ENCODE data around the gene ZSCAN25. TPM values are rescaled to one million over a fixed set of nuclear protein-coding genes. Genes with fewer than 3 reads are reported as not detected.

Gene ZSCAN25
- total and polyA plus RNA-seq, 2 of the 13 experiments (the other 11 are each of a cell fraction or from before 2014, with no cell fraction given): 12.1 to 16.8 TPM

DNA sequence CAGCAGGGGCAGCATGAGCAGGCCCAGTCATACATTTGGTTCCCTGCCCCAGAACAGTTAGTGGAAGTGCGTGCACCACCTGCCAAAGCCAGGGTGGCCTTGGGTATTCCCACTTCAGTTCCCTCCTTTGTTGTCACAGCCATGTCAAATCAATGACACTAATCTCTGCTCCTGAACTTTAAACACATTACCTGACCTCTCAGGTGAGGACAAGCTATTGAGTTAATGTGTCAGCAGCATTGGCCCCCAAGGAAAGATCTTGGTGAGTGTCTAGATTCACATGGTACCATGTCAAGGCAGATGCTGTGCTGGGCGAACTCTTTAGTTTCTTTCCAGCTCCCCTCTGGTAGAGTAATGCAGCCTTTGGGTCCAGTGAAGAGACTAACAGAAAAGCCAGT, 60.9 kb downstream of the ZSCAN25 start (continued):
- TF ChIP-seq, protein P1, sequence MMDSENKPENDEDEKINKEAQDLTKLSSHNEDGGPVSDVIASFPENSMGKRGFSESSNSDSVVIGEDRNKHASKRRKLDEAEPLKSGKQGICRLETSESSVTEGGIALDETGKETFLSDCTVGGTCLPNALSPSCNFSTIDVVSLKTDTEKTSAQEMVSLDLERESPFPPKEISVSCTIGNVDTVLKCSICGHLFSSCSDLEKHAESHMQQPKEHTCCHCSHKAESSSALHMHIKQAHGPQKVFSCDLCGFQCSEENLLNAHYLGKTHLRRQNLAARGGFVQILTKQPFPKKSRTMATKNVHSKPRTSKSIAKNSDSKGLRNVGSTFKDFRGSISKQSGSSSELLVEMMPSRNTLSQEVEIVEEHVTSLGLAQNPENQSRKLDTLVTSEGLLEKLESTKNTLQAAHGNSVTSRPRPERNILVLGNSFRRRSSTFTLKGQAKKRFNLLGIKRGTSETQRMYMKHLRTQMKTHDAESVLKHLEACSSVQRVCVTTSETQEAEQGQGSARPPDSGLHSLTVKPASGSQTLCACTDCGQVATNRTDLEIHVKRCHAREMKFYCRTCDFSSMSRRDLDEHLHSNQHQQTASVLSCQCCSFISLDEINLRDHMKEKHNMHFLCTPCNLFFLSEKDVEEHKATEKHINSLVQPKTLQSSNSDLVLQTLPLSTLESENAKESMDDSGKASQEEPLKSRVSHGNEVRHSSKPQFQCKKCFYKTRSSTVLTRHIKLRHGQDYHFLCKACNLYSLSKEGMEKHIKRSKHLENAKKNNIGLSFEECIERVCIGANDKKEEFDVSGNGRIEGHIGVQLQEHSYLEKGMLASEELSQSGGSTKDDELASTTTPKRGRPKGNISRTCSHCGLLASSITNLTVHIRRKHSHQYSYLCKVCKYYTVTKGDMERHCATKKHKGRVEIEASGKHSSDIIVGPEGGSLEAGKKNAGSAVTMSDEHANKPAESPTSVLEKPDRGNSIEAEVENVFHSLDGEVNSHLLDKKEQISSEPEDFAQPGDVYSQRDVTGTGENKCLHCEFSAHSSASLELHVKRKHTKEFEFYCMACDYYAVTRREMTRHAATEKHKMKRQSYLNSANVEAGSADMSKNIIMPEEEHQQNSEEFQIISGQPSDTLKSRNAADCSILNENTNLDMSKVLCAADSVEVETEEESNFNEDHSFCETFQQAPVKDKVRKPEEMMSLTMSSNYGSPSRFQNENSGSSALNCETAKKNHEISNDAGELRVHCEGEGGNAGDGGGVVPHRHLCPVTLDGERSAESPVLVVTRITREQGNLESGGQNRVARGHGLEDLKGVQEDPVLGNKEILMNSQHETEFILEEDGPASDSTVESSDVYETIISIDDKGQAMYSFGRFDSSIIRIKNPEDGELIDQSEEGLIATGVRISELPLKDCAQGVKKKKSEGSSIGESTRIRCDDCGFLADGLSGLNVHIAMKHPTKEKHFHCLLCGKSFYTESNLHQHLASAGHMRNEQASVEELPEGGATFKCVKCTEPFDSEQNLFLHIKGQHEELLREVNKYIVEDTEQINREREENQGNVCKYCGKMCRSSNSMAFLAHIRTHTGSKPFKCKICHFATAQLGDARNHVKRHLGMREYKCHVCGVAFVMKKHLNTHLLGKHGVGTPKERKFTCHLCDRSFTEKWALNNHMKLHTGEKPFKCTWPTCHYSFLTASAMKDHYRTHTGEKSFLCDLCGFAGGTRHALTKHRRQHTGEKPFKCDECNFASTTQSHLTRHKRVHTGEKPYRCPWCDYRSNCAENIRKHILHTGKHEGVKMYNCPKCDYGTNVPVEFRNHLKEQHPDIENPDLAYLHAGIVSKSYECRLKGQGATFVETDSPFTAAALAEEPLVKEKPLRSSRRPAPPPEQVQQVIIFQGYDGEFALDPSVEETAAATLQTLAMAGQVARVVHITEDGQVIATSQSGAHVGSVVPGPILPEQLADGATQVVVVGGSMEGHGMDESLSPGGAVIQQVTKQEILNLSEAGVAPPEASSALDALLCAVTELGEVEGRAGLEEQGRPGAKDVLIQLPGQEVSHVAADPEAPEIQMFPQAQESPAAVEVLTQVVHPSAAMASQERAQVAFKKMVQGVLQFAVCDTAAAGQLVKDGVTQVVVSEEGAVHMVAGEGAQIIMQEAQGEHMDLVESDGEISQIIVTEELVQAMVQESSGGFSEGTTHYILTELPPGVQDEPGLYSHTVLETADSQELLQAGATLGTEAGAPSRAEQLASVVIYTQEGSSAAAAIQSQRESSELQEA (CRISPR knock-in tag; IDR thresholded peaks at IDR 0.05; ENCODE audit: not compliant biosample characterization): peak; percentile 35
- TF ChIP-seq, protein P2, sequence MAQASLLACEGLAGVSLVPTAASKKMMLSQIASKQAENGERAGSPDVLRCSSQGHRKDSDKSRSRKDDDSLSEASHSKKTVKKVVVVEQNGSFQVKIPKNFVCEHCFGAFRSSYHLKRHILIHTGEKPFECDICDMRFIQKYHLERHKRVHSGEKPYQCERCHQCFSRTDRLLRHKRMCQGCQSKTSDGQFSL (CRISPR knock-in tag; IDR thresholded peaks at IDR 0.05): 0 out of 2 replicates have a peak, but pooled peaks have one; percentile 28
- no peak for TF ChIP-seq XRCC5 (optimal IDR thresholded peaks at IDR 0.05; ENCODE audit: low read length)
- TF ChIP-seq MIER3 (CRISPR knock-in tag; IDR thresholded peaks at IDR 0.05; ENCODE audit: borderline replicate concordance): peak; percentile 75; the same call in 1 of the 2 replicates
- TF ChIP-seq TAF1 (CRISPR knock-in tag; IDR thresholded peaks at IDR 0.05): no peak
- no peak for TF ChIP-seq ZBTB21 (CRISPR knock-in tag; IDR thresholded peaks at IDR 0.05)
- no peak; the same call in 1 of the 2 replicates for TF ChIP-seq MXD4 (CRISPR knock-in tag; IDR thresholded peaks at IDR 0.05)
- no peak for TF ChIP-seq SP140L (CRISPR knock-in tag; IDR thresholded peaks at IDR 0.05; ENCODE audit: borderline replicate concordance)
- no peak for TF ChIP-seq NR1H2 (CRISPR knock-in tag; IDR thresholded peaks at IDR 0.05; ENCODE audit: borderline replicate concordance, low read depth)
- TF ChIP-seq, protein P3, sequence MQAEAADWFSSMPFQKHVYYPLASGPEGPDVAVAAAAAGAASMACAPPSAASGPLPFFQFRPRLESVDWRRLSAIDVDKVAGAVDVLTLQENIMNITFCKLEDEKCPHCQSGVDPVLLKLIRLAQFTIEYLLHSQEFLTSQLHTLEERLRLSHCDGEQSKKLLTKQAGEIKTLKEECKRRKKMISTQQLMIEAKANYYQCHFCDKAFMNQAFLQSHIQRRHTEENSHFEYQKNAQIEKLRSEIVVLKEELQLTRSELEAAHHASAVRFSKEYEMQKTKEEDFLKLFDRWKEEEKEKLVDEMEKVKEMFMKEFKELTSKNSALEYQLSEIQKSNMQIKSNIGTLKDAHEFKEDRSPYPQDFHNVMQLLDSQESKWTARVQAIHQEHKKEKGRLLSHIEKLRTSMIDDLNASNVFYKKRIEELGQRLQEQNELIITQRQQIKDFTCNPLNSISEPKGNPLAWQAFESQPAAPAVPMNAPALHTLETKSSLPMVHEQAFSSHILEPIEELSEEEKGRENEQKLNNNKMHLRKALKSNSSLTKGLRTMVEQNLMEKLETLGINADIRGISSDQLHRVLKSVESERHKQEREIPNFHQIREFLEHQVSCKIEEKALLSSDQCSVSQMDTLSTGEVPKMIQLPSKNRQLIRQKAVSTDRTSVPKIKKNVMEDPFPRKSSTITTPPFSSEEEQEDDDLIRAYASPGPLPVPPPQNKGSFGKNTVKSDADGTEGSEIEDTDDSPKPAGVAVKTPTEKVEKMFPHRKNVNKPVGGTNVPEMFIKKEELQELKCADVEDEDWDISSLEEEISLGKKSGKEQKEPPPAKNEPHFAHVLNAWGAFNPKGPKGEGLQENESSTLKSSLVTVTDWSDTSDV (CRISPR knock-in tag; IDR thresholded peaks at IDR 0.05): no peak
- TF ChIP-seq BRCA1 (CRISPR knock-in tag; IDR thresholded peaks at IDR 0.05): peak; percentile 72; the same call in 1 of the 2 replicates
- TF ChIP-seq SNAI1 (CRISPR knock-in tag; IDR thresholded peaks at IDR 0.05; ENCODE audit: borderline replicate concordance): no peak
- TF ChIP-seq, protein P4, sequence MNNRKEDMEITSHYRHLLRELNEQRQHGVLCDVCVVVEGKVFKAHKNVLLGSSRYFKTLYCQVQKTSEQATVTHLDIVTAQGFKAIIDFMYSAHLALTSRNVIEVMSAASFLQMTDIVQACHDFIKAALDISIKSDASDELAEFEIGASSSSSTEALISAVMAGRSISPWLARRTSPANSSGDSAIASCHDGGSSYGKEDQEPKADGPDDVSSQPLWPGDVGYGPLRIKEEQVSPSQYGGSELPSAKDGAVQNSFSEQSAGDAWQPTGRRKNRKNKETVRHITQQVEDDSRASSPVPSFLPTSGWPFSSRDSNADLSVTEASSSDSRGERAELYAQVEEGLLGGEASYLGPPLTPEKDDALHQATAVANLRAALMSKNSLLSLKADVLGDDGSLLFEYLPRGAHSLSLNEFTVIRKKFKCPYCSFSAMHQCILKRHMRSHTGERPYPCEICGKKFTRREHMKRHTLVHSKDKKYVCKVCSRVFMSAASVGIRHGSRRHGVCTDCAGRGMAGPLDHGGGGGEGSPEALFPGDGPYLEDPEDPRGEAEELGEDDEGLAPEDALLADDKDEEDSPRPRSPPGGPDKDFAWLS (CRISPR knock-in tag; IDR thresholded peaks at IDR 0.05; ENCODE audit: borderline replicate concordance): no peak
- TF ChIP-seq YY1 (IDR thresholded peaks at IDR 0.05; ENCODE audit: insufficient read depth, insufficient replicate concordance, low read depth, low read length): no peak
- TF ChIP-seq ZNF33A (CRISPR knock-in tag; IDR thresholded peaks at IDR 0.05; ENCODE audit: borderline replicate concordance): no peak
- TF ChIP-seq ZNF850 (CRISPR knock-in tag; conservative IDR thresholded peaks at IDR 0.05): no peak
- TF ChIP-seq NONO (IDR thresholded peaks at IDR 0.05): no peak
- peak; percentile 65; the same call in 1 of the 2 replicates for TF ChIP-seq NONO (CRISPR knock-in tag; conservative IDR thresholded peaks at IDR 0.05)

Data from HepG2 (cell line).